Mesodermal cell (in vitro differentiated cells): ENCODE measurements around the gene POLR2M.

Source experiments
- H3K27ac ChIP-seq: 2 replicates; pipeline ENCODE4 v1.7.0; 2013; ENCODE audit warnings: mild to moderate bottlenecking, low read depth, low read length, moderate library complexity; ENCODE audit not compliant: severe bottlenecking
- H3K36me3 ChIP-seq: 2 replicates; pipeline ENCODE4 v1.7.1; 2013; ENCODE audit warnings: mild to moderate bottlenecking, low read length, moderate library complexity; ENCODE audit not compliant: control insufficient read depth, insufficient read depth
- H3K4me1 ChIP-seq: one replicate; pipeline ENCODE4 v1.7.1; 2013; ENCODE audit warnings: mild to moderate bottlenecking, low read length; ENCODE audit not compliant: insufficient read depth, control insufficient read depth, poor library complexity, severe bottlenecking
- H3K4me3 ChIP-seq: 2 replicates; pipeline ENCODE4 v1.7.0; 2013; ENCODE audit warnings: low read length, control low read depth, mild to moderate bottlenecking; ENCODE audit not compliant: insufficient read depth, poor library complexity, severe bottlenecking; ENCODE audit errors: extremely low read depth
- H3K9me3 ChIP-seq: 2 replicates; pipeline ENCODE4 v1.7.1; 2013; ENCODE audit warnings: mild to moderate bottlenecking, low read length, moderate library complexity; ENCODE audit not compliant: control insufficient read depth
- WGBS, 2 experiments: methylation state at CpG; one replicate each; pipeline ENCODE4 v1.1.5; 2013; ENCODE audit warnings: missing lambda C conversion rate in 2 of 2; ENCODE audit not compliant: insufficient coverage in 2 of 2; 5-methylcytosine and 5-hydroxymethylcytosine counted together

Gene POLR2M

GRCh38 chr15:57691082-57691481 lies 15.4 kb upstream of the POLR2M start:
- Histone ChIP-seq H3K9me3 (no peaks in the 10 kb centered on the region), H3K4me3 (no peak overlapping the region), H3K27ac (no peak overlapping the region), H3K4me1 (no peaks in the 10 kb centered on the region), H3K36me3 (no peaks in the 10 kb centered on the region)
- no CpG with 5 or more reads among the region's 1 CpG for whole genome bisulfite sequencing, 2 experiments

- H3K4me1 ChIP-seq = no peaks in the 10 kb centered on the region
- no peak overlapping the region for H3K4me3 ChIP-seq
- H3K36me3 ChIP-seq = no peaks in the 10 kb centered on the region
- whole genome bisulfite sequencing, 2 experiments = no CpG with 5 or more reads among the region's 1 CpG
- H3K27ac ChIP-seq = no peak overlapping the region
- no peaks in the 10 kb centered on the region for H3K9me3 ChIP-seq
These were observed 13.8 kb upstream of the POLR2M start for GRCh38 chr15:57692709-57693108.

- H3K9me3 ChIP-seq = no peaks in the 10 kb centered on the region
- no peaks in the 10 kb centered on the region for H3K4me1 ChIP-seq
- H3K4me3 ChIP-seq = no peak overlapping the region
- H3K27ac ChIP-seq = no peak overlapping the region
- H3K36me3 ChIP-seq = no peaks in the 10 kb centered on the region
- 80% methylated on average over 1 of the region's 1 CpG; no CpG with 5 or more reads in 1 of the 2 experiments for whole genome bisulfite sequencing, 2 experiments
These were observed 12.2 kb upstream of the POLR2M start for GRCh38 chr15:57694279-57694678.

GRCh38 chr15:57696146-57696545 lies 10.4 kb upstream of the POLR2M start:
- Histone ChIP-seq H3K9me3 (no peaks in the 10 kb centered on the region), H3K4me1 (no peaks in the 10 kb centered on the region), H3K27ac (no peak overlapping the region), H3K4me3 (no peak overlapping the region), H3K36me3 (no peaks in the 10 kb centered on the region)
- 85 to 87% methylated on average over 4 to 5 of the region's 5 CpGs for WGBS, 2 experiments

- no peaks in the 10 kb centered on the region for H3K9me3 ChIP-seq
- H3K36me3 ChIP-seq = no peaks in the 10 kb centered on the region
- no peak overlapping the region for H3K4me3 ChIP-seq
- 85 to 96% methylated on average over 4 of the region's 4 CpGs for WGBS, 2 experiments
- H3K27ac ChIP-seq = no peak overlapping the region
- no peaks in the 10 kb centered on the region for H3K4me1 ChIP-seq
These were observed 8.9 kb upstream of the POLR2M start for GRCh38 chr15:57697588-57697987.

- H3K4me3 ChIP-seq = no peak overlapping the region
- no peaks in the 10 kb centered on the region for H3K9me3 ChIP-seq
- H3K4me1 ChIP-seq = no peaks in the 10 kb centered on the region
- H3K27ac ChIP-seq = no peak overlapping the region
- H3K36me3 ChIP-seq = no peaks in the 10 kb centered on the region
These were observed 8.3 kb upstream of the POLR2M start for GRCh38 chr15:57698243-57698642.

GRCh38 chr15:57698991-57699390 lies 7.5 kb upstream of the POLR2M start:
- H3K36me3 ChIP-seq = no peaks in the 10 kb centered on the region
- 81% methylated on average over 3 of the region's 4 CpGs; no CpG with 5 or more reads in 1 of the 2 experiments for WGBS, 2 experiments
- no peaks in the 10 kb centered on the region for H3K4me1 ChIP-seq
- no peaks in the 10 kb centered on the region for H3K9me3 ChIP-seq
- H3K4me3 ChIP-seq = no peak overlapping the region
- no peak overlapping the region for H3K27ac ChIP-seq

GRCh38 chr15:57703387-57703786 lies 3.1 kb upstream of the POLR2M start:
- peaks cover 5% of the 10 kb centered on the region for H3K9me3 ChIP-seq
- H3K4me3 ChIP-seq = no peak overlapping the region
- H3K4me1 ChIP-seq = no peaks in the 10 kb centered on the region
- H3K36me3 ChIP-seq = no peaks in the 10 kb centered on the region
- WGBS, 2 experiments = 100% methylated on average over 2 of the region's 2 CpGs; no CpG with 5 or more reads in 1 of the 2 experiments
- no peak overlapping the region for H3K27ac ChIP-seq

GRCh38 chr15:57704441-57704840 lies 2.1 kb upstream of the POLR2M start:
- Histone ChIP-seq H3K4me3 (no peak overlapping the region), H3K9me3 (peaks cover 5% of the 10 kb centered on the region), H3K4me1 (no peaks in the 10 kb centered on the region), H3K27ac (no peak overlapping the region), H3K36me3 (peaks cover 5% of the 10 kb centered on the region)
- WGBS, 2 experiments = 94 to 100% methylated on average over 3 of the region's 3 CpGs

GRCh38 chr15:57705746-57706404 lies 639 bp upstream of the POLR2M start:
- peaks cover 5% of the 10 kb centered on the region for H3K9me3 ChIP-seq
- peaks cover 20% of the 10 kb centered on the region for H3K36me3 ChIP-seq
- no peaks in the 10 kb centered on the region for H3K4me1 ChIP-seq
- 92 to 95% methylated on average over 8 to 10 of the region's 12 CpGs for WGBS, 2 experiments
- peak overlapping the region; percentile 88 for H3K4me3 ChIP-seq
- peak overlapping the region; percentile 91 for H3K27ac ChIP-seq

GRCh38 chr15:57708047-57708446 lies 1.5 kb downstream of the POLR2M start:
- no peak overlapping the region for H3K27ac ChIP-seq
- no peaks in the 10 kb centered on the region for H3K4me1 ChIP-seq
- peaks cover 5% of the 10 kb centered on the region for H3K9me3 ChIP-seq
- peaks cover 42% of the 10 kb centered on the region for H3K36me3 ChIP-seq
- WGBS, 2 experiments = 100% methylated on average over 1 of the region's 4 CpGs; no CpG with 5 or more reads in 1 of the 2 experiments
- peak overlapping the region; percentile 88 for H3K4me3 ChIP-seq
